ENCODE measurements around the gene DNAH2. TPM values are rescaled to one million over a fixed set of nuclear protein-coding genes. Genes with fewer than 3 reads are reported as not detected.
A peak's percentile ranks its signal among the peaks of the same experiment; 100 is the strongest.

DNAH2 gene
- total and polyA plus RNA-seq, 2 of the 13 experiments (the other 11 are each of a cell fraction or from before 2014, with no cell fraction given), result not detected

- TF ChIP-seq, protein P1, sequence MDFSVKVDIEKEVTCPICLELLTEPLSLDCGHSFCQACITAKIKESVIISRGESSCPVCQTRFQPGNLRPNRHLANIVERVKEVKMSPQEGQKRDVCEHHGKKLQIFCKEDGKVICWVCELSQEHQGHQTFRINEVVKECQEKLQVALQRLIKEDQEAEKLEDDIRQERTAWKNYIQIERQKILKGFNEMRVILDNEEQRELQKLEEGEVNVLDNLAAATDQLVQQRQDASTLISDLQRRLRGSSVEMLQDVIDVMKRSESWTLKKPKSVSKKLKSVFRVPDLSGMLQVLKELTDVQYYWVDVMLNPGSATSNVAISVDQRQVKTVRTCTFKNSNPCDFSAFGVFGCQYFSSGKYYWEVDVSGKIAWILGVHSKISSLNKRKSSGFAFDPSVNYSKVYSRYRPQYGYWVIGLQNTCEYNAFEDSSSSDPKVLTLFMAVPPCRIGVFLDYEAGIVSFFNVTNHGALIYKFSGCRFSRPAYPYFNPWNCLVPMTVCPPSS (IDR thresholded peaks at IDR 0.05), result no peak
- TF ChIP-seq MAFF (IDR thresholded peaks at IDR 0.05; ENCODE audit: low read depth, low read length), result no peak
- TF ChIP-seq CBX1 (IDR thresholded peaks at IDR 0.05; ENCODE audit: low read depth), result peak; percentile 49
- no peak; the same call in 1 of the 2 replicates for TF ChIP-seq ZNF3 (CRISPR knock-in tag; IDR thresholded peaks at IDR 0.05)
- TF ChIP-seq ZNF282 (IDR thresholded peaks at IDR 0.05; ENCODE audit: partially characterized antibody), result no peak
- TF ChIP-seq KDM1A (CRISPR knock-in tag; IDR thresholded peaks at IDR 0.05), result no peak
- no peak for TF ChIP-seq ZNF644 (CRISPR knock-in tag; IDR thresholded peaks at IDR 0.05; ENCODE audit: low read depth)
- TF ChIP-seq RAD21 (CRISPR knock-in tag; IDR thresholded peaks at IDR 0.05), result peak; percentile 76
- TF ChIP-seq MNT (IDR thresholded peaks at IDR 0.05), result no peak
- TF ChIP-seq, protein P2, sequence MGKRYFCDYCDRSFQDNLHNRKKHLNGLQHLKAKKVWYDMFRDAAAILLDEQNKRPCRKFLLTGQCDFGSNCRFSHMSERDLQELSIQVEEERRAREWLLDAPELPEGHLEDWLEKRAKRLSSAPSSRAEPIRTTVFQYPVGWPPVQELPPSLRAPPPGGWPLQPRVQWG (CRISPR knock-in tag; IDR thresholded peaks at IDR 0.05; ENCODE audit: borderline replicate concordance, low read depth), result no peak
- no peak for TF ChIP-seq ZNF737 (CRISPR knock-in tag; IDR thresholded peaks at IDR 0.05; ENCODE audit: borderline replicate concordance)
- TF ChIP-seq, protein P3, sequence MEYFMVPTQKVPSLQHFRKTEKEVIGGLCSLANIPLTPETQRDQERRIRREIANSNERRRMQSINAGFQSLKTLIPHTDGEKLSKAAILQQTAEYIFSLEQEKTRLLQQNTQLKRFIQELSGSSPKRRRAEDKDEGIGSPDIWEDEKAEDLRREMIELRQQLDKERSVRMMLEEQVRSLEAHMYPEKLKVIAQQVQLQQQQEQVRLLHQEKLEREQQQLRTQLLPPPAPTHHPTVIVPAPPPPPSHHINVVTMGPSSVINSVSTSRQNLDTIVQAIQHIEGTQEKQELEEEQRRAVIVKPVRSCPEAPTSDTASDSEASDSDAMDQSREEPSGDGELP (IDR thresholded peaks at IDR 0.05; ENCODE audit: borderline replicate concordance, low read depth), result no peak
- no peak for TF ChIP-seq ZNF567 (CRISPR knock-in tag; IDR thresholded peaks at IDR 0.05; ENCODE audit: borderline replicate concordance)
- no peak for TF ChIP-seq NPAS2 (CRISPR knock-in tag; IDR thresholded peaks at IDR 0.05; ENCODE audit: borderline replicate concordance)
- no peak for TF ChIP-seq TCF7 (IDR thresholded peaks at IDR 0.05; ENCODE audit: low read depth)
- TF ChIP-seq ZIK1 (CRISPR knock-in tag; IDR thresholded peaks at IDR 0.05; ENCODE audit: borderline replicate concordance, low read depth), result no peak
- TF ChIP-seq GZF1 (CRISPR knock-in tag; IDR thresholded peaks at IDR 0.05), result no peak
- 0 out of 2 replicates have a peak, but pooled peaks have one; percentile 31 for TF ChIP-seq HOMEZ (CRISPR knock-in tag; IDR thresholded peaks at IDR 0.05; ENCODE audit: low read depth)
- TF ChIP-seq SRSF4 (IDR thresholded peaks at IDR 0.05; ENCODE audit: low read depth, low read length, poor library complexity, severe bottlenecking), result no peak
- TF ChIP-seq GMEB1 (CRISPR knock-in tag; IDR thresholded peaks at IDR 0.05; ENCODE audit: borderline replicate concordance), result peak; percentile 92
- no peak for TF ChIP-seq ZNF879 (CRISPR knock-in tag; IDR thresholded peaks at IDR 0.05)
Observed at GRCh38 chr17:7687908-7688807, 29.4 kb upstream of the DNAH2 start, which contains the start of gene WRAP53 (continued).
